HG03064 (cell line): Measurements from ENCODE around the gene PPFIBP2.

Source experiments
- ATAC-seq: cut with Tn5 transposase; IDR thresholded peaks from one replicate; pipeline ENCODE4 v1.9.1; 2021; ENCODE audit warnings: low read depth; ENCODE audit not compliant: unreplicated experiment

PPFIBP2 gene

DNA sequence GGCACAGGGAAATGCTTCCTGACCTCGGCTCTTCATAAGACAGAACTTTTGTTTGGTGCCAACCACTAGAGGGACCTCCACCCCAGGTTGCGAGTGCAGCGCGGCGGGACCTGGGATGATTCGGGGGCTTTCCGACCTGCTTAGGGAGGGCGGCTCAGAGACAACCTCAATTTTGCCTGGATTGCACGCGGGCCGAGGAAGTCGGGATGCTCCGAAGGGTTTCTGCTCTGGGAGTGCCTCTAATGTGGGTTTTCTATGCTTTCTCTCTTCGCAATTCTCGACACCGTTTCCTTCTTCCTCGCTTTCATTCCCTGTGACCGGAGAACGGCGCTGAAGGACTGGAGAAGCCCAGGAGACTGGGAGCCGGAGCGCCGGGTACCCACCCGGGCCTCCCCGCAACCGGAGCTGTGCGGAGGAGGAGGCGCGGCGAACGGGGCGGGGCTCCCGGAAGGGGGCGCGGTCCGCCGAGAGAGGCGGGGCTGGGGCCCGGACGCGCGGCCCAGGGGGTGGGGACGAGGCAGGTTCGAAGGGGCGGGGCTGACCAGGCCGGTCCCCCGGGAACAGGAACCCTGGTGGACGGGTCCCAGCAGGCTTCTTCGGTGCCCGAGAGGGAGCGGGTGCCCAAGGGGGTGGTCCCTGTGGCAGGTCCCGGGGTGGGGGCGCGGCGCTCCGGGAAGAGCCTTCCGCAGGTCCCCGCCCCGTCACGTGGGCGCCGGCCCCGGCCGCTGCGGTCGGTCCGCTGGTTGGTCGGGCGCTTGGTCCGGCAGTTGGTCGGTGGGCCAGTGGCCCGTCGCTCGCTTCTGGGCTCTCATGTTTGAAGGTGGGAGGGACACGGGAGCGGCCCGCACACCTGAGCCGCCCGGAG is at the start of gene PPFIBP2:
PPFIBP2 (plus strand) TSS at position 766 of the 865 bp plus-strand sequence. CDS start 35,477 bp downstream, outside the sequence.
- ATAC-seq = peak; percentile 60

DNA sequence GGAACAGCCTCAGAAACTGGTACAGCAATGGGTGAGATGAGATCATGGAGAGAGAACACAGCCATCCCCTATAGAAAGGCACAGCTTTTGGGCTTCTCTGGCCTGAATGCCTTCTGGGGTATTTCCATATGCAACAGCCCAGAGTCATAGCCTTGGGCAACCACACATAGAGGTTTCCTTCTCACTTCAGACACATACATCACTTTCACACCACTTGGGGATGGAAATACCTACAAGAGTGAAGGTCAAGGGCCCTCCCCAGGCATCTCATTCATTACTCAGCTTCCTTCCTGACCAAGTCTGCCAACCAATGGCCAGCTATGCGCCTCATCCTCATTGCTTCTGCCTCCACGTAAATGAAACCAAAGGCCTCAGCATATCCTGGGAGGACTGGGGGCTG is 46.1 kb upstream of the PPFIBP2 start:
- peak; percentile 62 for ATAC-seq

DNA sequence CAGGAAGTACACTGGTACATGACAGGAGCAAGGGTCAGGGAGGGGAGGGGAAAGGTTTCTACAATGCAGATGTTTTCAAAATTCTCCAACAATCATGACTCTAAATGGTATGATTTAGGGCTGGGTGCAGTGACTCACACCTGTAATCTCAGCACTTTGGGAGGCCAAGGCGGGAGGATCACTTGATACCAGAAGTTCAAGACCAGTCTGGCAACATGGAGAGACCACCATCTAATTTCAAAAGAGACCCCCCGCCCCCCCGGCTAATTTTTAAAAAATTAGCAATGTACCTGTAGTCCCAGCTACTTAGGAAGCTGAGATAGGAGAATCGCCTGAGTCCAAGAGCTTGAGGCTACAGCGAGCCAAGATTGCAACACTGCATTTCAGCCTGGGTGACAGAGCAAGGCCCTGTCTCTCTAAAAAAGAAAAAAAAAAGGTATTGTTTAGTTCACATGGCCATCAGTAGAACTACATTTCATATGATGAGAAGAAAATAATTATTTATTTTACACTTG is 44.4 kb upstream of the PPFIBP2 start:
- ATAC-seq = no peak

DNA sequence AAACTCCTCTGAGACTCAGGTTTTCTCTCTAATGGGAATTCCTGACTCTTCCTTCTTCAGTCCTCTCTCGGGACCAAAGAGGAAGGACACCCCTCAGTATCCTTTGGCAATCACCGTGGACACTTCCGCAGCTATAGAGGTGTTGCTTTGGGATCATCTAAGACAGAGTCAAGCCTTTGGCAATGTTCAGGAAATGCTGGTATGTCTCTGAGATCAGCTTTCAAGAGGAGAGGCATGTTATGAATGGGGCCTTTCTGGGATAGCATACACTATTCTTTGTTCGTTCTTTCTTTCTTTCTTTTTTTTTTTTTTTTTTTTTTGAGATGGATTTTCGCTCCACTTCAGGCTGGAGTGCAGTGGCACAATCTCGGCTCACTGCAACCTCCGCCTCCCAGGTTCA is 42.7 kb upstream of the PPFIBP2 start:
- no peak for ATAC-seq

DNA sequence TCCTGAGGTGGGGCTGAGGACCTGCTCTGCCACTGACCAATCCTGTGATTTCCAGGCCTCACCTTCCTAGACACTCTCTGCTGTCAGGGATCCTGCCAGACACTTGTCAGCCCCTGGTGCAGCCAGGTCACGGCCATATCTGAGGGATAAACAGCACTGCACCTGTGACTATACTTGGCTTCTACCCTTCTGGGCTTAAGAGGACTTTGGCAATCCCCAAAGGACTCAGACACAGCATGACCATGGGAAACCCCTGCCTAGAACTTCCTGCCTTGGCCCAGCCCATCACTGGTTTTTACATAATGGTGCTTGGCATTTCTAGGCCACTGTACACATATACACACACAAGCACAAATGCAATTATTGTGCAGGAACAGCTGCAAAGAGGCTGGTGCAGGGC is 40.1 kb upstream of the PPFIBP2 start:
- peak; percentile 88 for ATAC-seq

DNA sequence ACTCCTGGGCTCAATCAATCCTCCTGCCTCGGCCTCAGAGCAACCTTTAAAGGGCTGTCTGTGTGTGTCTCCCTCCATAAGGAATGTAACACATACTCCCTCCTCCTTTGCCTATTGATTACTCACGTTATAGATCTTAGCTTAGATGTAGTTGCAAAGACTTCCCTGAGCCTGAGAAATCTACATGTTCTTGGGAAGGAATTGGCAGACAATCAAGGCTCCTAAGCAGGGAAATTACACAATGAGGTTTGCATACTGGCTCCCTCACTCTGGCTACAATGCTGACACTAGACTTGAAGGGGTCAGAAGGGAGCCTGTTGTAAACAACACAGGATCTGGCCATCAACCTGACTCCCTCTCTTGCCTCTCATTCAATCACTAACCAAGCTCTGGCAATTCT is 33.7 kb upstream of the PPFIBP2 start:
- no peak for ATAC-seq

DNA sequence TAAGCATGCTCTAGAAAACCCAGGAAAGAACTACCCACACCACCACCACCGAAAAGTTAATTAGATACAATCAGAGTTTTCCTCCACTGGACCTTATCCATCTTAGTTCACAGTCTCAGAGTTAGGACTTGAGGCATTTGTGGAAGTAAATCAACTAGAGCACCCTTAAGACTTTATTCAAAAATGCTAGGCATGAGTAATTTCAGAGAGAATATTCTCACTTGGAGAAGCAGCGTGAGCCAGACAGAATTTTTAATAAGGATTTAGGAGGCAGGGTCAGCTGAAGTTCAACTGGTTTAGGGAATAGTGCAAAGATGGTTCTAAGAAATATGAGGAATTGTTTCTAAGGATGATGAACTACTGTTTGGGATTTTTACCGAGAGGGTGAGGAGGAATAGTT is 29.7 kb upstream of the PPFIBP2 start:
- no peak for ATAC-seq

DNA sequence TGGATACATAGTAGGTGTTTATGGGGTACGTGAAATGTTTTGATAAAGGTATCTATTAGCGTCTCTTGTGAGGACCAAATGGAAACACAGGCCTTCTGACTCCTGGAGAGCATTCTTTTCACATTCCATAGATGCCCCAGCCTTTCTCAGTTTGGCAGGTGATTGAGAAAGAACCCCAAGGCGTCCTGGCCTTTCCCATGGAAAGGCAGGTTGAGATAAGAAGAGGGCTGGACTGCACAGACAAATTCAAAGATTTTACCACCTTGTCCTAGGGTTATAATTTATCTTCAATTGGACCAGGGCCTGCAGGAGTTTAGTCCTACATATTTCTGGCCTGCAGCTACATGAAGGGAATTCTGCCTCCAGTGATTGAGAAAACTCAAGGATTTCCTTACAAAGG is 29.2 kb upstream of the PPFIBP2 start:
- no peak for ATAC-seq

DNA sequence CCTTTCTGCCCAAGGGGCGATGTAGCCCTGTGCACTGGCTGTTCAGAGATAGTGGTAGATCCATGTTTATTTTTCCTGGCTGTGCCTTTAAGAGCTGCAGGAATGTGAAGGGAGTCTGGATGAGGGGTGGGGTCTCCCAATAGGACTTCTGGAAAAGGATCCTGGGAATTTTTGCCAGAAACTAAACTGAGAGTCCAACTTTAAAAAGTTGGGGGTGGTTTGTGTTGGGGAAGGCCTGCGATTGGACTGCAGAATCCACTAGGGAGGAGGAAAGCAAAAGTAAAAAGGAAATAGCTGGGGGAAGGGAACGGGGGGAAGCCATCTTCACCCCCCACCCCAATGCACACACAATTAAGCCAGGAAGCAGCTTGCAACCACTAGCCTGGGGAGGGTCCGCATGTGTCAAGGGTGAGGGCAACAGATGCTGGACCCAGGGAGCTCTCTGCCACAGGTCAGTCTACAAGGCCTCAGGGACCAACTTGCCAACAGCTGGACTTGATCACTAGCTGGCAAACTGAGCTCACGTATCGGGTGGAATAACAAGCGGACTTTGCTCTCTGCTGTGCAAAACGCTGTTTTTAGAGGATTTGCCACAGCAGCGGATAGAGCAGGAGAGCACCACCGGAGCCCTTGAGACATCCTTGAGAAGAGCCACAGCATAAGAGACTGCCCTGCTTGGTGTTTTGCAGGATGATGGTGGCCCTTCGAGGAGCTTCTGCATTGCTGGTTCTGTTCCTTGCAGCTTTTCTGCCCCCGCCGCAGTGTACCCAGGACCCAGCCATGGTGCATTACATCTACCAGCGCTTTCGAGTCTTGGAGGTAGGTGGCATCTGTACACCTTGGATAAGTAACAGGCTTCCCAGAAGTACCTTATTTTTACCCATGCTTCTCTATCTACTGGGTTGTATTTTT is 28.4 kb upstream of the PPFIBP2 start, which contains the start of gene OLFML1:
OLFML1 (plus strand) TSS at position 321 of the 912 bp plus-strand sequence; CDS start at position 691, 370 bp downstream.
- no peak for ATAC-seq

DNA sequence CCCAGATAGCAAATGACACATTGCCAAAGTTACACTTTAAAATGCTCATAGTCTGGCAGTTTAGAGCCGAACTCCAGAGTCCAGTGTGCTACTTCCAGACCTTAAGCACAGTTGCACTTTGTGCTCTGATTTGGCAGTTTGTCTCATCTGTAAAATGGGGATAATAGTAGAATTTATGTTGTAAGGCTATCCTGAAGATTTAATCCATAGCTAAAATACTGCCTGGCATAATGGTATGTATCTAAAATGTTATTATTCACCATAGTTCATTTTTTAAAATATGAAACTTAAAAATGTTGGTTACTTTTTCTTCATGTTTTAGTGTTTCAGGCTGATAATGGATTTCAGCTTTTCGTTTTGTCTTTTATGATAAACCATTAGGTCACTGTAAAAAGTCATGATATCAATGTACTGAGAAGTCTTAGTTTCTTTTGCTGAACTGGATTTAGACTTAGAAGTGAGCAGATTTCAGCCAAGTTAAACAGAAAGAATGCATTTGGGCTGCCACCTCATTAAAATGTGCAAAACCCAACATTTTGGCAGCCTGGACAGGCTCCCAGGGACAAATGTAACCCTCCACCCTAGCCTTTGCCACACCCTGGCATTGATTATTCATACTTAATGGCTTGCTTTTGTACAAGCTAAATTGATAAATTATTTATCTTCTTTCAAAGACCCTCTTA is 27.6 kb upstream of the PPFIBP2 start:
- no peak for ATAC-seq

DNA sequence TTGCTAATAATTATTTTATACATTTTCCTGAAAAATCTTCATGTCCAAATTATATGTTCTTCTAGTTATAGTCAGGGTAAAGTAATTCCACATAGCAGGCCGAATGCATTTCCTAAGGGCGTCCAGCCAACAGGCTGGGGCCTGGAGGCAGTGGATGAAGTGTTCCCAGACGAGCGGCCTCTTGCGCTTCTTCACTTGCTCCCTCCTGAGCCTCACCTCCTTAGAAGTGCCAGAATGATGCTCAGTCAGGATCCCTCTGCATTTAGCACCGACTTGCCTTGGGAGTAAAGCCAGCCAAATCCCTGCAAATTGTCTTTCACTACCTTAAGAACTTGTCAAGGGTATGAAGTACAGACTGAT is 27.0 kb upstream of the PPFIBP2 start:
- no peak for ATAC-seq

DNA sequence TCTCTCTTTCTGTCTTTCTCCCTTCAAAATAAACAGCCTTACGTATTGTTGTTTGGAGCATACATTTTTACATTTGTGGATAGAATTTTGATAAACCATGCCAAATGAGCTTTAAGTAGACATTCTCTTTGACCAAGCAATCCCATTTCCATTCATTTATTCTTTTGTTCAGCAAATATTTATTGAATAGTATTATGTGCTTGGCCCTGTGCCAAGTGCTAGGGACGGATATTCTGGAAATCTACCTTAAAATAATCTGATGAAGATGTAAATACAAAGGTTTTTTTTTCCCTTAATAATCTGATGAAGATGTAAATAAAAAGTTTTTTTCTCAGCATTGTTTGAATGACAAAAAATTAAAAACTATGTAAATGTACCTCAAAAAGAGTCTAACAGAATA is 26.4 kb upstream of the PPFIBP2 start:
- ATAC-seq = no peak

DNA sequence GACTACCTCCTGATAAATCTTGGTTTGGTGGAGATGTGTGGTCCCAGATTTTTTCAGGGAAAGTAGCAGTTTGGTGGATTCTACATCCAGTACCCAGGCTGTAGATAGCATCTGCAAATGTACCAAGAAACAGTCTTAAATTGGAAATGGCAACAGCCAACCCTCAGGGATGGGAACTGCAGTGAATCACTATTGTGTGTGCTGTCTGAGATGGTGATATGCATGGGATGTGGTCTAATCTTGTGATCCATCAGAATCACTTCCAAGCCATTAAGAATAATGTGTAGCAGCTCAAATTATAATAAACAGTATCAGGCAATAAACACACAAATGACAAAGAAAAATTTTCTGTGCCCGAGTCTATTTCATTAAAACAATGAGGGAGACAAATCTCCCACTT is 25.1 kb upstream of the PPFIBP2 start:
- no peak for ATAC-seq

DNA sequence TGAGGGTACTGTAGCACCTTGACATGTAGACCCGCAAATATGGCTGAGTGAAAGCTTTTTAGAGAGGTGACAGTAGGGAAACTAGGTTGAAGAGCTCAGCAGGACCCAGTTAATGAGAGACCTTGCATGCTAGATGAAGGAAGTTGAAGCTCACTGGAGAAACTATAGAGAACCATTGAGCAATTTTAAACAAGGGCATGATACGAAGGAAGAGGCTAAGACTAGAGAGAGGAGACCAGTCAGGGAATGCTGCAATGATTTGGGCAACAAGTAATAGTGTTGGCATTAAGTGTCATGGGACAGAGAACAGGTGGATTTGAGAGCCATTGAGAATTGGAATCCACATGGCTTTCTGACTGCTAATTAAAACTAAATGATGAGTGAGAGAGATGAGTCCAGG is 24.4 kb upstream of the PPFIBP2 start:
- ATAC-seq = no peak

DNA sequence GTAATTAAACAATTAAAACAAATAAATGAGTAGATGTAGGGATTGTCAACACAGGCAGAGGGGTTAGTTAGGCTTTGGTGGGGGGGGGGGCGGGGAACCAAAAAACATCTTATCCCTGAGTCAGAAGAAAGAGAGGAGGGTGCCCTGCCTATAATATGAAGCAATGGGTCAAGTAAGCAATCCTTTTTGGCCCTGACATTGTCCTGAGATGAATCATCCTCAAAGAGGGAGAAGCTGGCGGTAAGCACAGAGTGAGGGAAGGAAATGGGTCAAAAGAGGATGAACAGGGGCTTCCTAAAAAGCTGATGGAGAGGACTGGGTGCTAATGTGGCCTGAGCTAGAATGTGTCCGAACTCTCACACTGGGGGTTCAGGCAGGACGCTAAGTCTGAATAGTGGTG is 23.7 kb upstream of the PPFIBP2 start:
- ATAC-seq = no peak

DNA sequence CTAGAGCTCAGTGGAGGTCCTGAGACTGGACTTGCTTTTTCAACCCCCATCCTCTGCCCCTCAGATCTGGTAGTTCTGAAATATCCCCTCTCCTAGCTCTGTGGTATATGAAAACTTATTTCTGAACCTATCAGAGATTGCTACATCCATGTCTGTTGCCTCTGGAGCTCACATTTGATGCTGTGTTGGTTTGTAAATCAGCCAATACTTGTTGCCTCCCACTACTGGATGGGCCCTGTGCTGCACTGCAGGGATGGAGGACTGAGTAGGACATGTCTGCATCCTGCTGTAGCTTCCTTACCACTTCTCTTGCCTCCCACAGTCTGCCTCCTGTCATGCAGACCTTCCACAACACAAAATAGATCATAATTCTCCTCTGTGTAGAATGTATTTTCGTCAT is 23.3 kb upstream of the PPFIBP2 start:
- ATAC-seq = no peak

DNA sequence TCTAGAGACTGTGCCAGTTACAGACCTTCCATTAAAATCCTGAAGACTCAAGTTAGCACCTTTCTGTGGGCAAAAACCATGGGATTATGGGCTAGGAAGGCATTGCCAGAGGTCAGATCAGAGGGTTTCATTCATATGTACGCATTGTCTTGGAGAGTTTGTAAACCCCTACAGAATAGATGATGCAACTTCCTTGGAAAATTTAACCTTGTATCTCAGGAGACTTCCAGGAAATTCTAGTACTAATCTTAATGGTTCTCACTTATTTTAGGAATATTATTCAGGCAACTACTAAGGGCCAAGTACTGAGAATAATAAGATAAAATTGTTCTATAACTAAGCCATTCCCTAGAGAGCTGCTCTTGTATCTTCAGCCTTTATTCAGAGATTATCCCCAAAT is 21.5 kb upstream of the PPFIBP2 start:
- ATAC-seq = no peak

DNA sequence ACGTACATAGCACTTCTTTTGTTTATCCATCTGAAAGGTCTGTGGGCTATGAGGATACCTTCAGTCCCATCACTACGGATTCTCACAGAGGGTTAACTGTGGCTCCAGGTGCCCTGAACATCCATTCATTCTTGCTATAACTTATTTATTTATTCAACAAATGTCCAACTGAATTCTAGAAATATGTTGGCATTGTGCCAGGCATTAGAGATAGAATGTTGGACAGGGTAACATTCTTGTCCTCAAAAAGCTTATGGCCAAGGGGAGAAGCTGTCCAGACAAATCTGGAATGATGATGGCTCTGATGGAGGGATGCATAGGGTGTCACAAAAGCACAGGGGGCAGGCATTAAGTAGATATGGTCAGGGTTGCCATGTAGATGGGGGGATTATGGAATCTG is 20.1 kb upstream of the PPFIBP2 start:
- no peak for ATAC-seq

DNA sequence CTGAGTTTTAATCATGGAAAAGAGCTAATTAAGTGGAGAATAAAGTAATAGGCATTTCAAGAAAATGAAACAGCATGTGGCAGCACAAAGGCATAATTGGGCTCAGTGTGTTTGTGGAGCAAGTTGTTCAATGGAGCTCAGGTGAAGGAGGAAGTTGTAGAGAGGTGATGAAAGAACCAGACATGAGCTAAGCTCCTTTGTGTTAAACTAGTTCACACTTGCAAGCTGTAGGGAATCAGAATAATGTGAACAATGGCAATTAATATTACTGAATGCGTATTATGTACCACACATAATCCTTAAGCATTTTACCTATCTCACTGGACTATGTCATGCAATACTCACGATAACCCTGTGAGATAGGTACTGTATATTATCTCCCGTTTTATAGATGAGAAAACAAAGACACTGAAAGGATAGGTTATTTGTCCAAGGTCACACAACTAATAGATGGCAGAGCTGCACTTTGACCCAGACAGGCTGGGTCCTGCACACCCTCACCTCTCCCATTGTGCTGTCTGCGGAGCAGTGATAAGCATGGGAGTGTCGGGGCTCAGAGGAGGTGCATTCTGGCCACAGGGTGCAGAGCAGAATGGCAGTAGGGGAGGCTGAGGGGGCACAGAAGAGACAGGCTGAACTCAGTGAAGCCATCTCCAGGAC is 19.6 kb upstream of the PPFIBP2 start:
- no peak for ATAC-seq

DNA sequence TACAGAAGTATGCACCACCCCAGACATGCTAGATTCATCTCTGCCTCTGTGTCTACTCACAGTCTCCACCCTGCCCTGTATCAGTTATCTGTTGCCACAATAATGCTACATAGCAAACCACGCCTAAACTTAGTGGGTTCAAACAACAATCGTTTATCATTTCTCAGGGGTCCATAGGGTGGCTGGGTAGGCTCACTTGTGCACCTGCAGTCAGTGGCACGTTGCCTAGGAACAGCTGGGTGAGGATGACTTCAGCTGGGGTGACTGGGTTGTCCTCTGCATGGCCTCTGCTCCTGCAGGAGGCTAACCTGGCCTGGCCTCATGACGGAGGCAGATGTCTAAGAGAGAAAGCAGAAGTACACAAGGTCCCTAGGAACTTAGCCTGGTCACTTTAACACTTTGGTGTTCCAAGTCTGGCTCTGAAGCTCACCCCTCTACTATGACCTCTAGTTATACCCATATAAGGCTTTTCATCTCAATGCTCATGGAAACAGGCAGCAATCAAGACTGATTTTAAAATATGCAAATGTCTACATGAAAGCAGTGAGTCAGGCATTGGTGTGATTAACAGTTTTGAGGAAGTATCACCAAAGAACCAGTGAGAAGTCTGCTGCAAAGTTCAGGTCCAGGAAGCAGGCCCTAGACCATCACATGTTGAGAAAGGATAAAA is 17.8 kb upstream of the PPFIBP2 start:
- ATAC-seq = peak; percentile 77
